A673 (cell line): Measurements from ENCODE around the gene TUBGCP3. TPM values are rescaled to one million over a fixed set of nuclear protein-coding genes. Genes with fewer than 3 reads are reported as not detected.

Experiments
- BruUV-seq: library from RNA; stranded (reverse); fragments of 400-500 nt; replicated peaks from 2 replicates; lab custom pipeline; 2021; lab: Mats Ljungman, UMichigan
- CTCF ChIA-PET: fragments of 300-600 bp; sonication (Branson Sonifier 250); formaldehyde crosslinking; loops from one replicate; lab custom pipeline; 2022; ENCODE audit warnings: antibody characterized with exemption; lab: Charles Lee
- POLR2A ChIA-PET: fragments of 300-600 bp; sonication (Branson Sonifier 250); formaldehyde crosslinking; loops from one replicate; lab custom pipeline; 2022; ENCODE audit warnings: antibody characterized with exemption; ENCODE audit not compliant: low non-redundant PET; lab: Charles Lee
- DNase-seq: peaks from one replicate; pipeline ENCODE4 v3.0.0-alpha.2; 2015; ENCODE audit warnings: low spot score
- H3K27ac ChIP-seq: fragments of 200-600 bp; sonication (generic); 2 replicates; pipeline ENCODE4 v1.5.1; 2016; ENCODE audit warnings: mixed run types, low read depth, mild to moderate bottlenecking, mixed read lengths, antibody characterized with exemption, low read length; ENCODE audit not compliant: poor library complexity, severe bottlenecking
- H3K27me3 ChIP-seq: fragments of 200-600 bp; sonication (generic); replicated peaks from 2 replicates; pipeline ENCODE4 v1.6.1; 2017; ENCODE audit warnings: mixed run types, low read depth, mild to moderate bottlenecking, mixed read lengths, antibody characterized with exemption, low read length; ENCODE audit not compliant: insufficient read depth, poor library complexity
- H3K36me3 ChIP-seq: fragments of 200-600 bp; sonication (generic); 2 replicates; pipeline ENCODE4 v1.6.1; 2016; ENCODE audit warnings: mixed run types, mild to moderate bottlenecking, mixed read lengths, antibody characterized with exemption, low read length; ENCODE audit not compliant: insufficient read depth, poor library complexity, severe bottlenecking
- H3K4me1 ChIP-seq: fragments of 200-600 bp; sonication (generic); 2 replicates; pipeline ENCODE4 v1.6.1; 2017; ENCODE audit warnings: mixed run types, mild to moderate bottlenecking, mixed read lengths, antibody characterized with exemption, low read length; ENCODE audit not compliant: insufficient read depth, poor library complexity, severe bottlenecking
- H3K4me3 ChIP-seq: fragments of 200-600 bp; sonication (generic); 2 replicates; pipeline ENCODE4 v1.5.1; 2016; ENCODE audit warnings: low read depth, mixed run types, mild to moderate bottlenecking, mixed read lengths, low read length; ENCODE audit not compliant: poor library complexity, severe bottlenecking
- H3K9me3 ChIP-seq: fragments of 200-600 bp; sonication (generic); 2 replicates; pipeline ENCODE4 v1.6.1; 2016; ENCODE audit warnings: mixed run types, low read depth, mild to moderate bottlenecking, mixed read lengths, antibody characterized with exemption, low read length; ENCODE audit not compliant: poor library complexity, severe bottlenecking
- CTCF ChIP-seq: fragments of 300-800, 200-600 bp; sonication (generic); conservative IDR thresholded peaks from 2 replicates; pipeline ENCODE4 v1.5.1; 2017; ENCODE audit warnings: low read depth, mild to moderate bottlenecking, antibody characterized with exemption, low read length, moderate library complexity, mixed read lengths
- EZH2 ChIP-seq: fragments of 200-600 bp; sonication (generic); IDR thresholded peaks from 2 replicates; pipeline ENCODE4 v1.6.1; 2017; ENCODE audit warnings: borderline replicate concordance, low read depth, mild to moderate bottlenecking, mixed read lengths, antibody characterized with exemption, low read length; ENCODE audit not compliant: poor library complexity, severe bottlenecking
- intact Hi-C: fragments of 100-400 bp; cut with micrococcal nuclease; formaldehyde crosslinking; loops from one replicate; pipeline ENCODE4 v1.10.0; 2022; ENCODE audit not compliant: unreplicated experiment
- total RNA-seq: library from RNA; stranded (reverse); gene quantifications from 2 replicates; pipeline ENCODE4 v1.2.3, GENCODE V29; 2021

The TUBGCP3 gene
- total RNA-seq, 1 experiment from 2014 or later, result 61.4 TPM

- intact Hi-C loops, result no loop called here
Observed at GRCh38 chr13:112545856-112546255, 42.1 kb downstream of the TUBGCP3 start.

GRCh38 chr13:112532837-112533745 is 54.9 kb downstream of the TUBGCP3 start:
- BruUV-seq, result no TSS peak
- POLR2A ChIA-PET, result interaction anchor here (0.6 kb wide), 1 partner anchor 1105 kb away, joined by 4 read pairs; no protein-coding TSS in a partner anchor

More at GRCh38 chr13:112545856-112546255, 42.1 kb downstream of the TUBGCP3 start:
- ChIA-PET POLR2A (no interaction called here), CTCF (no interaction called here)
- Histone ChIP-seq H3K4me1 (no peaks in the 10 kb centered on the region), H3K27ac (no peak overlapping the region), H3K36me3 (peaks cover 38% of the 10 kb centered on the region), H3K9me3 (no peaks in the 10 kb centered on the region), H3K4me3 (no peak overlapping the region), H3K27me3 (no peaks in the 10 kb centered on the region)
- no TSS peak for BruUV-seq
- TF ChIP-seq CTCF (no peak), EZH2 (no peak)
- no peak for DNase-seq

GRCh38 chr13:112531263-112531794 is 56.6 kb downstream of the TUBGCP3 start:
- peak overlapping the region; percentile 18 for H3K27ac ChIP-seq
- H3K36me3 ChIP-seq, result peaks cover 7% of the 10 kb centered on the region
- CTCF ChIA-PET, result no interaction called here
- POLR2A ChIA-PET, result interaction anchor here (0.6 kb wide), 2 partner anchors 61 to 955 kb away, joined by 3 read pairs; no protein-coding TSS in a partner anchor
- H3K4me1 ChIP-seq, result peaks cover 27% of the 10 kb centered on the region
- intact Hi-C loops, result no loop called here
- no TSS peak for BruUV-seq
- DNase-seq, result peak; percentile 90
- H3K4me3 ChIP-seq, result no peak overlapping the region
- TF ChIP-seq EZH2 (no peak), CTCF (no peak)
- no peaks in the 10 kb centered on the region for H3K9me3 ChIP-seq
- H3K27me3 ChIP-seq, result no peaks in the 10 kb centered on the region

More at GRCh38 chr13:112532837-112533745, 54.9 kb downstream of the TUBGCP3 start:
- CTCF ChIA-PET, result no interaction called here
- TF ChIP-seq EZH2 (no peak), CTCF (no peak)
- H3K36me3 ChIP-seq, result no peaks in the 10 kb centered on the region
- no peak overlapping the region for H3K27ac ChIP-seq
- peaks cover 27% of the 10 kb centered on the region for H3K4me1 ChIP-seq
- no peaks in the 10 kb centered on the region for H3K27me3 ChIP-seq
- no peak overlapping the region for H3K4me3 ChIP-seq
- no peak for DNase-seq
- no peaks in the 10 kb centered on the region for H3K9me3 ChIP-seq
- intact Hi-C loops, result no loop called here
